ENCODE data around the gene PEX7. TPM values are rescaled to one million over a fixed set of nuclear protein-coding genes. Genes with fewer than 3 reads are reported as not detected.

The PEX7 gene
- total and polyA plus RNA-seq, 2 of the 8 experiments (the other 6 are each of a cell fraction or from before 2014, with no cell fraction given) = 6.4 to 11.0 TPM

- FAIRE-seq = no peak
- CTCF ChIA-PET (ENCODE audit: partially characterized antibody) = interaction anchor here (0.6 to 1.9 kb wide), 8 partner anchors 37 to 302 kb away, joined by 3 to 5 read pairs (median 4); partner anchors contain the start of gene MAP3K5
- 73% methylated on average over 6 of the region's 6 CpGs; no CpG with 5 or more reads in 1 of the 2 experiments for WGBS, 2 experiments (ENCODE audit: extremely low coverage in 1 of 2, insufficient coverage in 1 of 2, insufficient read length in 1 of 2, insufficient replicate concordance in 2 of 2, low coverage in 1 of 2, low lambda C conversion rate in 2 of 2, missing lambda C conversion rate in 1 of 2)
Measured at GRCh38 chr6:136920216-136920615, 97.8 kb downstream of the PEX7 start.

More at GRCh38 chr6:136920216-136920615, 97.8 kb downstream of the PEX7 start:
- Histone ChIP-seq H3K4me3 (ENCODE audit: extremely low read depth in 1 of 4, insufficient read depth in 2 of 4, low read depth in 3 of 4, low read length in 4 of 4) (peak overlapping the region in 3 of 4 experiments; percentile 41 to 60 (median 55); a peak in 4 of 8 replicates), H2AK5ac (ENCODE audit: low read depth, low read length) (no peak overlapping the region), H3K23me2 (ENCODE audit: low read depth, low read length) (peaks cover 16% of the 10 kb centered on the region), H3K9me3 (ENCODE audit: insufficient read depth in 2 of 2, low read depth in 1 of 2, low read length in 1 of 2) (peaks cover 0 to 3% of the 10 kb centered on the region in 2 experiments; a peak in 1 of 4 replicates), H3K14ac (ENCODE audit: insufficient read length) (no peak overlapping the region), H3K36me3 (ENCODE audit: control insufficient read depth in 2 of 4, insufficient read depth in 4 of 4, low read length in 3 of 4) (peaks cover 0 to 4% (median 0%) of the 10 kb centered on the region in 4 experiments; a peak in 1 of 8 replicates), H3K4me2 (ENCODE audit: insufficient read depth in 1 of 2, low read depth in 2 of 2, low read length in 2 of 2) (peak overlapping the region; percentile 88 to 99; a peak in 3 of 4 replicates), H3K27ac (ENCODE audit: low read depth, low read length) (no peak overlapping the region), H4K20me1 (replicated peaks in 1 of 2; ENCODE audit: control insufficient read depth in 1 of 2, insufficient read depth in 2 of 2, low read length in 2 of 2) (no peaks in the 10 kb centered on the region), H2AFZ (ENCODE audit: low read length) (no peak overlapping the region), H2BK15ac (ENCODE audit: low read length) (no peak overlapping the region), H3K27me3 (replicated peaks in 1 of 4; ENCODE audit: control insufficient read depth in 3 of 4, extremely low read depth in 1 of 4, insufficient read depth in 3 of 4, low read length in 3 of 4) (peaks cover 30 to 53% (median 52%) of the 10 kb centered on the region in 4 experiments), H2BK12ac (ENCODE audit: low read depth, low read length) (peak overlapping the region; percentile 35), H3K56ac (replicated peaks; ENCODE audit: insufficient read length, low read depth, low read length) (no peak overlapping the region), H3K23ac (ENCODE audit: insufficient read length) (no peak overlapping the region), H3K9ac (replicated peaks in 1 of 4; ENCODE audit: extremely low read depth in 1 of 4, low read depth in 3 of 4, low read length in 3 of 4) (no peak overlapping the region; a peak in 1 of 7 replicates), H4K8ac (ENCODE audit: extremely low read depth, insufficient read depth, low read length) (no peak overlapping the region), H3K18ac (ENCODE audit: extremely low read depth, low read length) (no peak overlapping the region), H3K4me1 (replicated peaks in 1 of 4; ENCODE audit: control insufficient read depth in 3 of 4, insufficient read depth in 4 of 4, low read length in 3 of 4) (peaks cover 0 to 12% (median 10%) of the 10 kb centered on the region in 4 experiments; a peak in 5 of 7 replicates), H2BK120ac (replicated peaks; ENCODE audit: low read depth, low read length) (no peak overlapping the region), H2BK20ac (ENCODE audit: low read length) (no peak overlapping the region), H3K79me2 (ENCODE audit: control insufficient read depth in 1 of 2, insufficient read depth in 2 of 2, low read length in 2 of 2) (no peaks in the 10 kb centered on the region), H4K91ac (replicated peaks; ENCODE audit: insufficient read length, low read length) (no peak overlapping the region), H4K5ac (ENCODE audit: insufficient read length, low read depth, low read length) (no peak overlapping the region), H3K79me1 (ENCODE audit: low read depth, low read length) (no peaks in the 10 kb centered on the region), H3K4ac (replicated peaks; ENCODE audit: insufficient read length, low read depth, low read length) (no peak overlapping the region), H2BK5ac (ENCODE audit: low read depth, low read length) (no peak overlapping the region)
- DNase-seq (ENCODE audit: low read depth in 1 of 2, low spot score in 2 of 2) = no peak
- POLR2A ChIA-PET (ENCODE audit: partially characterized antibody) = interaction anchor here (1.1 kb wide), 1 partner anchor 40 kb away, joined by 3 read pairs; no protein-coding TSS in a partner anchor
- no peak for TF ChIP-seq TCF12 (IDR thresholded peaks at IDR 0.05; ENCODE audit: low read depth, low read length)
- no peak for TF ChIP-seq HDAC2 (IDR thresholded peaks at IDR 0.05; ENCODE audit: borderline replicate concordance in 1 of 2, low read depth in 2 of 2, low read length in 2 of 2)
- peak; percentile 20 for TF ChIP-seq RNF2 (IDR thresholded peaks at IDR 0.05; ENCODE audit: borderline replicate concordance, low read depth, low read length, missing control alignments, poor library complexity, severe bottlenecking)

Data from H1 (cell line).